ENCODE data around the gene LRIG1.

LRIG1 gene

DNA sequence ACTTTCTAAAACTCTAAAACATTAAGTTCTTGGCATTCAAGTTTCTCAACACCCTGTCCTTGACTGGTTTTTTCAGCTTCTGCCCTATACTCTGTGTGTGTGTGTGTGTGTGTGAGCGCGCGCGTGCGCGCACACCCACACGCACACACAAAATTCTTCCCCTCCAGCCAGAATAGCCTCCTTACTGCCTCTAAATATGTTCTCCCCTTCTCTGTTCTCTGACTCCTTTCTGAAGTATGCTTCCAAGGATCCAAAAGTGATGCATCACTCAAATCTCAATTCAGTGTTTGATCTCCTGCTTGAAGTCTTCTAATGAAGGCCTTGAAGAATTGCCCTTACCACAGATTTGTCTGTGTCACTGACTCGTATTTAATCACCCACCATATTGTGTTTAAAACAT lies 150.2 kb downstream of the LRIG1 start:
- no peak for DNase-seq (ENCODE audit: low spot score)

DNA sequence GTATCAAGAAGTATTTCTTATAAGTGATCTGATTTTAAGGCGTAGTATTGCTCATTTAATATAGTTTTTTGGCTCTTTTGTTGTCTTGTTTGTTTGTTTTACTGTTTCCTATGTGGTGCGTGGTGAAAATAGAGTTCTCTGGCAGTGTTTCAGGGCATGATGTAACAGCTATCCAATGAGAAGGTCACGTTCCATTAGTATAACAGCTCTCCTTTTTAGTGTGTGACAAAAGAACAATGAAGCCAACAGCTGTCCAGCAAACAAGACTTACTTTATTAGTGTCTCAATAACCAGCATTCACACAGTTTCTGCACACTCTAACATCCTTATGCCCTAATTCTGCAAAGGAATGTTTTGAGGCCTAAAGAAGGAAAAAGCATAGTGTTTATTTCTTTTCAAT lies 152.1 kb downstream of the LRIG1 start:
- DNase-seq (ENCODE audit: low spot score) = no peak

DNA sequence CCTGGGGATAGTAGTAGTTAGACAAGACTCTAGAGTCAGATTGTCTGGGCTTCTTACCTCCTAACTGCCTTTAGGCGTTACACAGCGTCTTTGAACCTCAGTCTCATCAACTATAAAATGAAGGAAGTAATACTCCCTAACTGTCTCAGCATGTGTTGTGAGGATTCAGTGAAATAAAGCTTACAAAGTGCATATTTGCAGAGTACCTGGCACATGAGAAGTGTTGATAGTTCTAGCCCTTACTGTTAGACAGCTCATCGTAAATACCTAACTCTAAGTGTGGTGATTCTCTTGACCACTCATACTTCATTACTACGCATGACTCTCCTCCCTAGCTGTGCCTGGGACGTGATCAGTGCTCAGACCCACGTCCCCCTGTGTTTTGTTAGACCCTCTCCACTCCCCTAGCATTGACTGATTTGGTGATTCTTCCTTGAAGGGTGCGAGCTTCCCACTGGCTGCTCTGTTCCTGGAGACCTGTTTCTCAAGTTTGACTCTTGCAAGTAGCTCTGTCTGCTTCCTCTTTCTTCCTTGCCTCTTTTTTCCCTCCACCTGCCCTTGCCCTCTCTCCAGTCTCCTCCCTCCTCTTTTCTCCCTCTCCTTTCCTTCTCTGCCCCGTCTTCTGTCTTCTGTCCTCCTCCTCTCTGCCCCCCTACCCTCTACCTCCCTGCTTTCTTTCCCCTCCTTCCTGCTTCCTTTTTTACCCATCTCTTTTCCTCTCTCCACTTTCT lies 155.8 kb downstream of the LRIG1 start:
- DNase-seq (ENCODE audit: low spot score) = peak; percentile 12

DNA sequence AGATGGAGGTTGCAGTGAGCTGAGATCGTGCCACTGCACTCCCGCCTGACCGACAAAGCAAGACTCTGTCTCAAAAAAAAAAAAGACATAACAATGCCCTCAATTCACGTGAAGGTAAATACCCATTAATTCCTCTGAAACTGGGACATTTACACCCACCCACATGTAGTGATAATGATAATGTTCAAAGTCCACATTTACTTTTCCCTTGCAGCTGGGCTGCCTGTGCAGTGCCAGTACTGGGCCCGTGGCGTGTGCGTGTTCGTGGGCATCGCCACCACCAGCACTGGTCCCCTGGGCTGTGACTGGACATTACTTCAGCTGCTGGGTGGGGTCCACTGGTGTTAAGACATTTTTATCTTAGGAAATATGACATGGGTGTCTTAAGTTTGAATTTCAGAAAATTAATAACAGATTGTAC lies 156.4 kb downstream of the LRIG1 start:
- DNase-seq (ENCODE audit: low spot score) = no peak

DNA sequence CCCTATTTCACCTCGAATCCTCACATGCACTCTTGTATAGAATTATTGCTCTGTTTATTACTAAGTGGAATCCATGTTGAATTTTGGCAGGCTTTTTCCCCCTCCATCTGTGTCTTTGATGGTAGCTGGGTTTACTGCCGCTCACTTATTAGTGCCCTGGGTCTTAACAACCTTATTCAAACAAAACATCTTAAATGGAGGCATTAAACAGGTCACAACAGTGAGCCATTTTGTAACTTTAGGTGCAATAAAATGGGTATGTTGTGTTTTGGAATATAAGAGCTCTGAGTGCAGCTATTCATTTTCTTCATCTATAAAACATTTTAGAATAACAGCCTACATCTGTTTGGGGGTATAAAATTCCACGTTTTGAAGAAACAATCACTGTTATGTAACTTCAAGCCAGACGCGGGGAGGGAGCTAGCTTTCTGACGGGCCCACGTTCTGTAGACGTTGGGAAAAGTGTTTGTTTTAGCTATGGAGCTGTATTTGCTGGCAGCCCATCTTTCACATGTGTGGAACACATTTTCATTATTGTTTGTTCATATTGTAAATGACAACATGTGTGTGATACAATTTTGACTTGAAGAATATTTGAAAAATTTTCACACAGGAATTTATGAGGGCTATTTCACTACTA lies 158.0 kb downstream of the LRIG1 start:
- peak; percentile 19 for DNase-seq (ENCODE audit: low spot score)

DNA sequence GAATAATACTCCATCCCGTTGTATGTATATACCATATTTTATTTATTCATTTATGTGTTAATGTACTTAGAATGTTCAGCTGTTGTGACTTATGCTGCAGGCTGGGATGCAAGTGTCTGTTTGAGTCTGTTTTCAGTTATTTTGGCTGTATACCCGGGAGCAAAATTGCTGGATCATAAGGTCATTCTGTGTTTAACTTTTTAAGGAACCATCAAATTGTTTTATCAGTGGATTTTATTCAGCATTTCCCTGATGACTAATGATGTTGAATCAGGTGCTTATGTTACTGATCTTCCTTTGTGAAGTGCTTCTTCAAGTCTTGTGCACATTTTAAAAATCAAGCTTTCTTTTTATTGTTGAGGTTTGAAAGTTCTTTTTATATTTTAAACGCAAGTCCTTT lies 161.9 kb downstream of the LRIG1 start:
- no peak for DNase-seq (ENCODE audit: low spot score)

DNA sequence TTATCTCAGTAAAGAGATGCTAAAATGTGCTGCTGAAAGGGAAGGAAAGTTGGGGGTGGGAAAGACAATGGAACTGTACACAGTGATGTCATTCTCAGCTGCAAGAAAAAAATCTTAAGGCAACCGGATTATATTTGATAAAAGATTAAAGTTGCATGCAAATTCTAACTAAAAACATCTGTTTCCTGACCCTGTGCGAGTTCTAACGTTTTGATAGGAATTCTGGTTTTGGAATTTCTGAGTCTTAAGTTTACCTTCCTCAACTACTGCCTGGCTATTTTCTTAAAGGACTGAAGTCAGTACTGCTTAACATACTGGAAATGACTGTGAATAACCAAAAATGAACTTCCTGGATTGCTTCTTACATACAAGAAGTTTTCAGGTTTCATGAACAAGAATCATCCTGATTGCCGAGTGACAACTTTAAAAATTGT lies 164.5 kb downstream of the LRIG1 start:
- peak; percentile 14 for DNase-seq (ENCODE audit: low spot score)

DNA sequence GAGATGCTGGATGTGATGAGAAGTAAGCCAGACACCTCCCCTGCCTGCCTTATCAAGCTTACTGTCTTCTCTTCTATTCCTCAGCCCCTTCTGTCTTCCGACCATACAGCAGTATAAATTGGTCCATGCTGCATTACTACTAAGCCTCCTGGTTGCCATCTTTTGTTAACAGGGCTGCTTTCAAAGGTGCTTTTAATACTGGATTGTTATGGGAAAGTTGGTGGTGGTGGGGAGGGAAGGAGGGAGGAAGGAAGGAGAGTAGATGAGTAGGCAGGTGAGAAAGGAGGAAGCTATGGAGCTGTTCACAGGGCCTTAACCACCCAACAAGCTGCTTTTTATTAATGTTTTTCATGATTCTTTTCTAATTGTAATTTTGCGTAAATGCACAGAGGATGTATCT lies 165.2 kb downstream of the LRIG1 start:
- DNase-seq (ENCODE audit: low spot score) = no peak
